GM19452 (cell line): ENCODE measurements around the gene C6orf15.
"Not testable (repeated sequence)": the region's sequence is repeated elsewhere in the genome, so short reads cannot be mapped to it uniquely, and the experiment has no call there.

Experiments used
- ATAC-seq: cut with Tn5 transposase; IDR thresholded peaks from one replicate; pipeline ENCODE4 v1.9.1; 2021; ENCODE audit not compliant: unreplicated experiment

The C6orf15 gene

GRCh38 chr6:31070711-31071197 lies 41.6 kb downstream of the C6orf15 start:
- ATAC-seq = no peak

DNA sequence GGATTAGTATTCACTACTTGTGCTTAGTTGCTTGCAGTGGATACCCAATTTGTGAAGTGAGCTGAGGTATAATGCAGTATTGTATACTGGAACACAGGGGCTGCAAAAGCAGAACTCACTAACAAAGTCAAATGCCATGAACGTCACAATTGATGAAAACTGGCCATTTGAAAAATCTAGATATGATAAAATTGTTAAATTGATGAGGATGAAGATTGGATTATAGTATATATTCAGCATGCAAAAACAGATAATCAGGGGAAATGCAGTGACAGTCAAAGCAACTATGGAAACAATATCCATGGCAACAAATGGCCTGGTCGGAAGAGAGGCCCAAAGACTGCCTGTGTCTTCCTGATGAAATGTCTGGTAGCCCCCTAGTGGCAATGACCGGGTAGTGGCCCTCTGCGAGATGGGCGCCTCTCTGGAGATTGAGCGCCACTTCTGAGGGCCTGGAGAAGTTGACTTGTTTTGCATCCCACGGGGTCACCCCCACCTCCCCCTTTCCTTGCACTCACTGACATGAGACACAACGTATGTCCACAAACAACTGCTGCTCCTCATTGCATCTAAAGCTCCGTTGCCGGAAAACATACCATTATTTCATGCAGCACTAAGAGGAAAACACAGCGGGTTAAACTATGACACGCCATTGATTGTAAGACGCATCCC lies 43.6 kb downstream of the C6orf15 start:
- peak; percentile 56 for ATAC-seq

GRCh38 chr6:31067891-31068668 lies 44.3 kb downstream of the C6orf15 start:
- ATAC-seq = not testable (repeated sequence)

- not testable (repeated sequence) for ATAC-seq
Measured at GRCh38 chr6:31067028-31067427, 45.3 kb downstream of the C6orf15 start.

DNA sequence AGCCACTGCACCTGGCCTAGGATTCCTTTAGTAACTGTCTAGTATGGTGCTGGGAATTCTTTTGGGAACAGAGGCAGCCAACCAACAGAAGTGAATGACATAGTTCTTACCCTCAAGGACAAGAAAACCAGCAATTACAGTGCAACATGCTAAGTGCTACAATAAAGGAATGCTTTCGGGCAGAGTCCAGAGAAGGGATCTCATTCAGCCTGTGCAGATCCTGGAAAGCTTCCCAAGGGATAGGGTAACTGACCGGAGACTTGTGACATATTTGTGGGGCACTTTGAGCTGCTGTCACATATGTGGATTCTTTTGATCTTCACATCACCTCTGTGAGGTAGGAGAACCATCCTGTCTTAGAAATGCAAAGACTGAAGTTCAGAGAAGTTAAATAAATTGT lies 46.8 kb downstream of the C6orf15 start:
- no peak for ATAC-seq

DNA sequence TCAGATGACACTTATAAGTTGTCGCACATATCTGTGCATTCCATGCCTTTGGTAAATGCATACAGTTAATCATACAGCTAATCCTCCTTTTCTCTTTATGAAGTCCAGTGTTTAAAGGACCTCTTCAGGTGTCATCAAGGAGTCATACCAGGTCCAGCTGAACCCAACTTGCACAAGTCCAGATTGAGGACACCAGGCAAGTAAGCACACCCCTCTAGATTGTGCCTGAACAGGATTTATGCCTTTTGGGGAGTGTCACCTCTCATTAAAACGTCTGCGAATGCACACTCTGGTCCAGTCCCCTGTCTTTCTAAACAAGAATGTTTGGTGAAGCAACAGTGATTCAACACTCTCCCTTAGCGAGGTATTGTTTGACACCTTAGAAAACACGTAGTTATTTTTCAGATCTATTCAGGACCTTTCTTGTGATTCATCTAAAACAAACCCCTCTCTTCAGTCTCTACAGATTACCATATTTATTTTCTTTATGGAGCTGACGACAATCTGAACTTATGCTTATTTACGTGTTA lies 48.4 kb downstream of the C6orf15 start:
- ATAC-seq = no peak
